ENCODE results near the gene PPP4R1. TPM values are rescaled to one million over a fixed set of nuclear protein-coding genes. Genes with fewer than 3 reads are reported as not detected.

The PPP4R1 gene
- total and polyA plus RNA-seq, 10 donors: 11.3 to 135 (median 81.8) TPM

DNA sequence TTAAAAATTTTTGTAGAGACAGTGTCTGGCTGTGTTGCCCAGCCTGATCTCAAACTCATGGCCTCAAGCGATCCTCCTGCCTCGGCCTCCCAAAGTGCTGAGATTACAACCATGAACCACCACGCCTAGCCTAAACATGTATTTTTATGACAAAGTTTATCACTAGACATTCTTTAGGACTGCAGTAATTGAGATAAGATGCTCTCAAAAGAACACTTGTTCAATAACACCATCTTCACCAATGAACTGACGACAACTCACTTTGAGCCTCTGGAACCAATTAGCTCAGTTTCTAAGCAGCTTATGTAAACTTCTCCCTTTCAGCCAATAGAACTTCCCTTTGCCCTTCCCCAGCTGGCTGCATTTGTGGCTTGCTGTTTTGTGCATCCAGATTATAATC, 15.3 kb upstream of the PPP4R1 start:
- H3K9me3 ChIP-seq: no peaks in the 10 kb centered on the region
- H3K4me3 ChIP-seq: no peak overlapping the region
- no peaks in the 10 kb centered on the region for H3K4me1 ChIP-seq
- no peak for DNase-seq
- peaks cover 0 to 4% (median 0%) of the 10 kb centered on the region in 7 donors for H3K27me3 ChIP-seq (replicated peaks in 1 of 7)
- no peaks in the 10 kb centered on the region for H3K36me3 ChIP-seq
- H3K27ac ChIP-seq: no peak overlapping the region
- 83 to 94% (median 86%) methylated on average over 4 of the region's 4 CpGs for WGBS, 5 donors
- intact Hi-C loops (cut with DNase I; ENCODE audit: low total_unique reads): no loop called here
- TF ChIP-seq, protein P1, sequence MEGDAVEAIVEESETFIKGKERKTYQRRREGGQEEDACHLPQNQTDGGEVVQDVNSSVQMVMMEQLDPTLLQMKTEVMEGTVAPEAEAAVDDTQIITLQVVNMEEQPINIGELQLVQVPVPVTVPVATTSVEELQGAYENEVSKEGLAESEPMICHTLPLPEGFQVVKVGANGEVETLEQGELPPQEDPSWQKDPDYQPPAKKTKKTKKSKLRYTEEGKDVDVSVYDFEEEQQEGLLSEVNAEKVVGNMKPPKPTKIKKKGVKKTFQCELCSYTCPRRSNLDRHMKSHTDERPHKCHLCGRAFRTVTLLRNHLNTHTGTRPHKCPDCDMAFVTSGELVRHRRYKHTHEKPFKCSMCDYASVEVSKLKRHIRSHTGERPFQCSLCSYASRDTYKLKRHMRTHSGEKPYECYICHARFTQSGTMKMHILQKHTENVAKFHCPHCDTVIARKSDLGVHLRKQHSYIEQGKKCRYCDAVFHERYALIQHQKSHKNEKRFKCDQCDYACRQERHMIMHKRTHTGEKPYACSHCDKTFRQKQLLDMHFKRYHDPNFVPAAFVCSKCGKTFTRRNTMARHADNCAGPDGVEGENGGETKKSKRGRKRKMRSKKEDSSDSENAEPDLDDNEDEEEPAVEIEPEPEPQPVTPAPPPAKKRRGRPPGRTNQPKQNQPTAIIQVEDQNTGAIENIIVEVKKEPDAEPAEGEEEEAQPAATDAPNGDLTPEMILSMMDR (IDR thresholded peaks at IDR 0.05 in 8 of 11, conservative IDR thresholded peaks at IDR 0.05 in 3 of 11): no peak
- no peak for TF ChIP-seq POLR2A (IDR thresholded peaks at IDR 0.05)
- no peak for TF ChIP-seq POLR2AphosphoS5 (IDR thresholded peaks at IDR 0.05)

DNA sequence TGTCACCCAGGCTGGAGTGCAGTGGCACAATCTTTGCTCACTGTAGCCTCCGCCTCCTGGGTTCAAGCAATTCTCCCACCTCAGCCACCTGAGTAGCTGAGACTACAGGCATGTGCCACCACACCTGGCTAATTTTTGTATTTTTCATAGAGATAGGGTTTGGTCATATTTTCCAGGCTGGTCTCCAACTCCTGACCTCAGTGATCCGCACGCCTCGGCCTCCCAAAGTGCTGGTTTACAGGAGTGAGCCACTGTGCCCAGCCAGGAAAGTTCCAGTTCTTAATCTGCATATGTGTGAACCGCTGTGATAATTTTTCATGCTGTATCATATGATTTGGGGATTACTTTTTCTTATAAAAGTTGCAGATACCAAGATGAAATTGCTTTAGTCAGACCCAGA, 14.6 kb upstream of the PPP4R1 start:
- H3K36me3 ChIP-seq: no peaks in the 10 kb centered on the region
- intact Hi-C loops (cut with DNase I; ENCODE audit: low total_unique reads): no loop called here
- no peak for DNase-seq
- no peak for TF ChIP-seq POLR2AphosphoS5 (IDR thresholded peaks at IDR 0.05)
- no peak for TF ChIP-seq POLR2A (IDR thresholded peaks at IDR 0.05)
- TF ChIP-seq, protein P1 (IDR thresholded peaks at IDR 0.05 in 8 of 11, conservative IDR thresholded peaks at IDR 0.05 in 3 of 11): no peak
- no peak overlapping the region for H3K4me3 ChIP-seq
- no peaks in the 10 kb centered on the region for H3K9me3 ChIP-seq
- no peak overlapping the region for H3K27ac ChIP-seq
- WGBS, 5 donors: 91 to 98% (median 95%) methylated on average over 5 of the region's 5 CpGs
- peaks cover 0 to 4% (median 0%) of the 10 kb centered on the region in 7 donors for H3K27me3 ChIP-seq (replicated peaks in 1 of 7)
- H3K4me1 ChIP-seq: no peaks in the 10 kb centered on the region

DNA sequence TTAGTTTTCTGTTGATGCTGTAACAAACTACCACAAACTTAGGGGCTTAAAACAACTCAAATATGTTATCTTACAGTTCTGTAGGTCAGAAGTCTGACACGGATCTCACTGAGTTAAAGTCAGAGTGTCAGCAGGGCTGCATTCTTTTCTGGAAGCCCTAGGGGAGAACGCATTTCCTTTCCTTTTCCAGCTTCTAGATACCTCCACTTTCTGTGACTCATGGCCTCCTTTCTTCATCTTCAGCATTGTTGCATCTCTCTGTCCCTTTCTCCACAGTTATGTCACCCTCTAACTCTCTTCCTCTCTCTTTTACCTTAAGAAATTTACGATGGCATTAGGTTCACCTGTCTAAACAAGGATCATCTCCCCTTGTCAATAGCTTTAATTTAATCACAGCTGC, 13.3 kb upstream of the PPP4R1 start:
- DNase-seq: no peak
- no peaks in the 10 kb centered on the region for H3K36me3 ChIP-seq
- H3K4me1 ChIP-seq: no peaks in the 10 kb centered on the region
- H3K27me3 ChIP-seq (replicated peaks in 1 of 7): peaks cover 0 to 4% (median 0%) of the 10 kb centered on the region in 7 donors
- 61 to 89% (median 72%) methylated on average over 3 of the region's 3 CpGs for WGBS, 5 donors
- no peak overlapping the region for H3K27ac ChIP-seq
- H3K4me3 ChIP-seq: no peak overlapping the region
- intact Hi-C loops (cut with DNase I; ENCODE audit: low total_unique reads): no loop called here
- H3K9me3 ChIP-seq: no peaks in the 10 kb centered on the region
- TF ChIP-seq, protein P1 (IDR thresholded peaks at IDR 0.05 in 8 of 11, conservative IDR thresholded peaks at IDR 0.05 in 3 of 11): no peak
- TF ChIP-seq POLR2A (IDR thresholded peaks at IDR 0.05) (no peak), POLR2AphosphoS5 (IDR thresholded peaks at IDR 0.05) (no peak)

DNA sequence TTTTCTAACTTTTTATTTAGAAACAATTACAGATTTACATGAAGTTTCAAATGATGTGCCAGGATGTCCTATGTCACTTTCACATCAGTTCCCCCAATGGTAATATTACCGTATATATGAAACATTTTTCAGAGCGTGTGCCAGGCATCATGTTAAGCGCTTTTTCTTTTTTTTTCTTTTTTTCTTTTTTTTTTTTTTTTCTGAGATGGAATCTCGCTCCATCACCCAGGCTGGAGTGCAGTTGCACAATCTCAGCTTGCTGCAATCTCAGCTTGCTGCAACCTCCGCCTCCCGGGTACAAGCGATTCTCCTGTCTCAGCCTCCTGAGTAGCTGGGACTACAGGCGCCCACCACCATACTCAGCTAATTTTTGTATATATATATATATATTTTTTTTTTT, 5.6 kb upstream of the PPP4R1 start:
- DNase-seq: peak; percentile 74
- TF ChIP-seq POLR2A (IDR thresholded peaks at IDR 0.05) (no peak), POLR2AphosphoS5 (IDR thresholded peaks at IDR 0.05) (no peak)
- TF ChIP-seq, protein P1 (IDR thresholded peaks at IDR 0.05 in 8 of 11, conservative IDR thresholded peaks at IDR 0.05 in 3 of 11): no peak
- Histone ChIP-seq H3K36me3 (no peaks in the 10 kb centered on the region), H3K4me3 (no peak overlapping the region), H3K27ac (no peak overlapping the region), H3K27me3 (replicated peaks in 1 of 7) (no peaks in the 10 kb centered on the region), H3K4me1 (peaks cover 0 to 27% (median 14%) of the 10 kb centered on the region in 6 donors), H3K9me3 (no peaks in the 10 kb centered on the region)
- intact Hi-C loops (cut with DNase I; ENCODE audit: low total_unique reads): no loop called here
- 49 to 75% (median 66%) methylated on average over 4 to 8 of the region's 8 CpGs for WGBS, 5 donors

Measured in spleen (tissue), 11 donors.